Stimulated activated CD8-positive, alpha-beta memory T cell treated with anti-CD3 and anti-CD28 coated beads, Interleukin-4, amount 100 ng/mL, for 24 hours (primary cell): Measurements from ENCODE around the gene MAP3K7CL.

ENCODE experiments used
- DNase-seq: peaks from one replicate; pipeline ENCODE4 v3.0.0-alpha.2; 2020; ENCODE audit warnings: low read depth

Gene MAP3K7CL

DNA sequence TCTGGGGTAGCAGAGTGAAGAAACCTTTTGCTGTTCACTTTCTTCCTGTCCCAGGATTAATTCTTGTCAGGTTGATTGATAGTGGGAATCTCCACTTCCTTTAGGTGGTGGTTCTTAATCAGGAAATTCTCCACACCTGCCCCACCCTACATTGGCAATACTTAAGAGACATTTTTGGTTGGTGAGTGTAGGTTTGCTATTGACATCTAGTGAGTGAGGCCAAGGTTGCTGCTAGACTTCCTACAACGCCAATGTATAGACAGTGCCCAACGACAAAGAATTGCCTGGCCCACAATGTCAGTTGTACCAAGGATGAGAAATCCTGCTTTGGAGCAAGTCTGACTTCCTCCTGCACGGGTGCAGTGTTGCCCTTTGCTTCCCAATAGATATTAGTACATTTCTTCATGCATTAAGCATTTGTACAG is 38.5 kb downstream of the MAP3K7CL start:
- no peak for DNase-seq

DNA sequence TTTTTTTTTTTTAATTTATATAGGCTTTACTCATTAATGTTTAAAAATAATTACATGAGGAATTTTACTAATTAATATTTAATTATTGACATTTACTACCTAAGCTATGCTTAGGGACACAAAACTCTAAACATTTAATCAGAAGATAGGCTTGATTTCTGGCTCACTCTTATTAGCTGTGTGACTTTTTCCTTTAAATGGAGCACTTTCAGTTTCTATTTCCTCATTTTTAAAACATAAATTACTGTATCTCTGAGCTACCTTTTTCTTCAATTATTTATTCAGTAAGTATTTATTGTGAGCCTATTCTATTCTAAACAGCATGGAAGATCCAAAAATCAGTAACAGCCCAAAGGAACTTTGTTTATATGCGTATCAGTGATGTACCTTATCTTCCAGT is 40.5 kb downstream of the MAP3K7CL start:
- no peak for DNase-seq

DNA sequence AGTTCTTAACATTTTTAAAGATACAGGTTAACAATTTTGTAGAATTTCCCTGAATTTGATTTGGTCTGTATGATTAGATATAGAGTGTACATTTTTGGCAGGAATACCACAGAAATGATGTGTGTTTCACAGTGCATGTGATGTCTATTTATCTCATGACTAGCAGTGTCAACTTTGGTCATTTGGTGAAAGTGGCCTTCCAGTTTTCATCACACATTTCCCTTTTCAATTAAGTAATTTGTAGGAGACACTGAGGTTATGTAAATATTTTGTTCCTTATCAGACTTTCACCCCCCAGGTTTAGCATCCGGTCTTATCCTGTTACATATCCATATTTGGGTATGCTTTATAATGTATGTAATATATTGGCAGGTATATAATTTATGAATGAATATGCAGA is 41.8 kb downstream of the MAP3K7CL start:
- no peak for DNase-seq

DNA sequence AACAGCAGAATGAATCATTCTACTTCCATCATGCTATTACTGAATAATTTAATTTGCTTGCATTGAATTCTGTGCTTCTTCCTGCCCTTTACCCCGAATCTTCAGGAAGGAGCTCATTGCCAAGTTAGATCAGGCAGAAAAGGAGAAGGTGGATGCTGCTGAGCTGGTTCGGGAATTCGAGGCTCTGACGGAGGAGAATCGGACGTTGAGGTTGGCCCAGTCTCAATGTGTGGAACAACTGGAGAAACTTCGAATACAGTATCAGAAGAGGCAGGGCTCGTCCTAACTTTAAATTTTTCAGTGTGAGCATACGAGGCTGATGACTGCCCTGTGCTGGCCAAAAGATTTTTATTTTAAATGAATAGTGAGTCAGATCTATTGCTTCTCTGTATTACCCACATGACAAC is 44.2 kb downstream of the MAP3K7CL start:
- DNase-seq = no peak

DNA sequence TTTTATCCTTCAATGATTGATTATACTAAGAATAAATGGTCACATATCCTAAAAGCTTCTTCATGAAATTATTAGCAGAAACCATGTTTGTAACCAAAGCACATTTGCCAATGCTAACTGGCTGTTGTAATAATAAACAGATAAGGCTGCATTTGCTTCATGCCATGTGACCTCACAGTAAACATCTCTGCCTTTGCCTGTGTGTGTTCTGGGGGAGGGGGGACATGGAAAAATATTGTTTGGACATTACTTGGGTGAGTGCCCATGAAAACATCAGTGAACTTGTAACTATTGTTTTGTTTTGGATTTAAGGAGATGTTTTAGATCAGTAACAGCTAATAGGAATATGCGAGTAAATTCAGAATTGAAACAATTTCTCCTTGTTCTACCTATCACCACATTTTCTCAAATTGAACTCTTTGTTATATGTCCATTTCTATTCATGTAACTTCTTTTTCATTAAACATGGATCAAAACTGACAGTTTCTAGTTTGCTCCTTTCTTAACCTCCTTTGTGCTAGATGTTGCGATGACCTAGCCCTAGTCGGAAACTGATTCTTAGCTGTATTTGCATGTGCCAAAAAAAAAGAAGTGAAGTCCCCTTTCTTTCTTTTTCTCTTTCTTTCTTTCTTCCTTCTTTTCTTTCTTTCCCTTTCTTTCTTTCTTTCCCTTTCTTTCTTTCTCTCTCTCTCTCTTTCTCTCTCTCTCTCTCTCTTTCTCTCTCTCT is 45.1 kb downstream of the MAP3K7CL start:
- DNase-seq = no peak

DNA sequence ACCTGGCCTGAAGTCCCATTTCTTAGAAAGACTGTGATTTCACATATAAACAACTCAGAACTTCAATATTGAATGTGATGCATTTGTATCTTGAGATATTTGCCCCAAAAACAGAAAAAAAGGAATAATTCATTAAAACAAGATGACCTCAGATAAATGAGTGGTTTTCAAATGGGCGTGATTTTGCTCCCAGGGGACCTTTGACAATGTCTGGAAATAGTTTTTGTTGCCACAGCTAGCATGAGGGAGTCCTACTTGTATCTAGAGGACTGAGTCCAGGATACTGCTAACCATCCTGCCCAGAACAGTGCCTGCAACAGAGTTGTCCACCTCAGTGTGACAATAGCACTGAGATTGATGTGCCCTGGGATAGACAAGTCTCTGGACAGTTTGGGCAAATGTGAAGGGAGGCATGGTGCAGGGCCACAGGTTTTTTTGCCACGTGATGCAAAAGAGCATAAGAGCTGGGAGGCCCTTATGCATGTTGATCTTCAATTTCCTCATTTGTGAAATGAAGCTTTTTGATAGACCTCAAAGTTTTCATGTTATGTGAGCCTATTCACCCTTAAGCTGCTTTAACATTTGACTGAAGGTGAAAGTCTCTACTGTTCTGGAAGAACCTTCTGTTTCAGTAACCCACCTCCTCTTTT is 46.2 kb downstream of the MAP3K7CL start:
- no peak for DNase-seq

DNA sequence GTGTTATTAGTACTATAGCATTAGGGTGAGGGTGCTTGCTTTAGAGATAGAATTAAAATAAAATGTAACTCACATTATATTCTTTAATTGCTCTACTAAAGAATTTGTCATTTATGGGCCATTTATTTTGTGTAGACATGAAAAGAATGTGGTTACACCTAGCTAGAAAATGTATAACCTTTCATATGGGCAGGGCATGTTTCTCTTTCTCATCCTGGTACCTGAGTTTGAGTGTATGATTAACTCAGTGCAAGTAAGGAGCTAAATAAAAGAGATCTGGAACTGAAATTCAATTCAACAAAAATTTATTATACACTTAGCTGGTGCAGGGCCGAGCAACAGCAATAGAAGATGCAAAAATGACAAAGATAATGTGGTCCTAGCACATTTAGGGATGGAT is 47.4 kb downstream of the MAP3K7CL start:
- DNase-seq = no peak

DNA sequence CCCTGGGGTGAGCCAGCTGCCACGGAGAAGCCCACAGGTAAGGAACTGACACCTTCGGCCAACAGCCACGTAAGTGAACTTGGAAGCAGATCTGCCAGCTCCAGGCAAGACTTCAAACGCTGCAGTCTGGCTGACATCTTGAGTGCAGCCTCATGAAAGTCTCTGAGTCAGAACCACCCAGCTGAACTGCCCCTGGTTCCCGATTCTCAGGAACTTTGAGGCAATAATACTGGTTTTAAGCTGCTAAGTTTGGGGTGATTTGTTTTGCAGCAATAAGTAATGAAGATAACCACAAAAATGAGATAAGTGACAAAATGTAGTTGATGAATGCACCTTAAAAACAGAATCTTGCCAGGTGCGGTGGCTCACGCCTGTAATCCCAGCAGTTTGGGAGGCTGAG is 48.5 kb downstream of the MAP3K7CL start:
- no peak for DNase-seq

DNA sequence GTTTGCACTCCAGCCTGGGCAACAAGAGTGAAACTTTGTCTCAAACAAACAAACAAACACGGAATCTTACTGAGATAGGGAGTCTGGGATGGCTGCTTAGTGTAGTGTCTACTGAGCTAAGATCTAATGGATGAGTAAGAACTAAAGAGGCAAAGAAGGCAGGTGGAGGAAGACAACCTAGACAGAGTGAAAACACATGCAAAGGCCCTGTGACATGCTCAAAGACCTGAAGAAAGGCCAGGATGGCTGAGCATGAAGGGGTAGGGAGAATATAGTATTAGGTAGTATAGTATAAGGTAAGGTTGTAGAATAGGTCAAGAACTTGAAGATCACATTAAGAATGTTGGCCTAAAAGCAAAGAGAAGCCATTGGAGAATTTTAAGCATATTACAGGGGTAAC is 49.1 kb downstream of the MAP3K7CL start:
- no peak for DNase-seq

DNA sequence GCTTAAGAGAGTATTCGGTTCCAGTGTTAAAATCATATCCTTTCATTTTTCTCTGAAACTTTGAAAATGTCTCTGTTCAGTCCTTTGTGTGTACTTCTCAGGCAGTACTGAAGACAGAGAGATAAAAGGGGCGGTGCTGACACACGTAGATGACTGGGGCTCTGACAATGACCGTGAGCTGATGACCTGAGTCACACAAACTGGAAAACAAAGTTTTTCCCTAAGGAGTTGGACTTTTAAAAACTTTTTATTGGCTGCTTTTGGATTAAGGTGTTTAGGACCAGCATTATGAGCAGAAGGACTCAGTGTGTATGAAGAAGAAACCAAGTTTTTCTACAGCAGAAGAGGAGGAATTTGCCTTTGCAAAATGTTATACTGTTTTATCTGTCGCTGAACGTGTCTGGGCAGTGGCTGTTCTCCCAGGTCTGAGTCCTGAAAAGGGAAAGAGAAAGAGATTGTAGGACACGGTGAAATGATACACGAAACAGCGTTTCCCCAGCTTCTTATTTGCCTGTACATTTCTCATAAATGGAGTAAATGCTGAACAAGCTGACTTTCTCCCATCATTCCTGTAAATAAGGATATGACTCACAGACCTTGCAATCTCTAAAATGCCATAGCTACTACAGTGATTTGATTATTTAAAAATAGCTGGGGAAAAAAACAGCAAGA is 51.5 kb downstream of the MAP3K7CL start:
- DNase-seq = no peak

DNA sequence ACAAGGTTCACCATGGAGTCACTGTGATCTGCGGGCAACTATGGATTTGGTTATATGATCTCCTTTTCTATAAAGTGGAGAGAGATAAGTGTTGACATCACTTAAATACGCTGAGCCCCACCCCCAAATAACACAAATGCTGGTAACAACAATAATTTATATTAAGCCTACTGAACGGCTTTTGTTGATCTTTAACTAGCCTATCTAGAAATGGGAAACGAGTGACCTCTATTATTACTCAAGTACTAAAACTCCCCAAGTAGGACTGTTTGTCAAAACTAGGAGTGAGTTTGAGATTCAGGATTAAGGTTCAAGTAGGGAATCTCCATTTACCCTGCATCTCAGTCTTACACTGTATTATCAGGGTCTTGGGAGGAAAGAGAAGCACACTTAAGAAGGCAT is 52.2 kb downstream of the MAP3K7CL start:
- DNase-seq = no peak

DNA sequence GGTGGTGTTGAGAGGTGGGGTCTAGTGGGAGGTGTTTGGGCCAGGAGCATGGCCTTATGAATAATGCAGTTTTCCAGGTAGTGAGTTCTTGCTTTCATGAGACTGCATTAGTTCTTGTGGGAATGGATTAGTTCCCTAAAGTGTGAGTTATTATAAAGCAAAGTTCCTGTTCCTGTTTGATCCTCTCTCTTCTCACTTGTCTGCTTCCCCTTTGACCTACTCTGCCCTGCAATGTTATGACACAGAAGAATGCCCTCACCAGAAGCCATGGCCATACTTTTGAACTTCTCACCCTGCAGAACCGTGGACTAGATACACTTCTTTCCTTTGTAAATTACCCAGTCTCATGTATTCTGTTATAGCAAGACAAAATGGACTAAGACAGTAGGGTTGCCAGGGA is 53.6 kb downstream of the MAP3K7CL start:
- DNase-seq = no peak

DNA sequence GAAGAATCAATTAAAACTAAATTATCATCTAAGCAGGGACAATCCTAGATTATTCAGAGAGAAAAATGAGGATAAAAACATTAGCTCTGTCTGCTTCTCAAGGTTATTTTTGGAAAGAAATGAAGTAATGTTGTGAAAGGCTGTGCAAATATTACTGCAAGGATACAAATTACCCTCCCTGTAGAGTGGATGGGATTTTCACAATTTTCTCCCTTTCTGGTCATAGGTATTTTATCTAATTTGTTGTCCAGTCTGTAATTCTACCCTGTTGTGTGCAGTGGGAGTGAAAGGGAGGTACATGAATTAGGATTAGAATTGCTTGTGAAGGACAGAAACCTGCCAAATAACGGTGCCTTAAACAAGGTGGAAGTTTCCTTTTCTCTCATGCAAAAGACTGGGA is 54.7 kb downstream of the MAP3K7CL start:
- no peak for DNase-seq

DNA sequence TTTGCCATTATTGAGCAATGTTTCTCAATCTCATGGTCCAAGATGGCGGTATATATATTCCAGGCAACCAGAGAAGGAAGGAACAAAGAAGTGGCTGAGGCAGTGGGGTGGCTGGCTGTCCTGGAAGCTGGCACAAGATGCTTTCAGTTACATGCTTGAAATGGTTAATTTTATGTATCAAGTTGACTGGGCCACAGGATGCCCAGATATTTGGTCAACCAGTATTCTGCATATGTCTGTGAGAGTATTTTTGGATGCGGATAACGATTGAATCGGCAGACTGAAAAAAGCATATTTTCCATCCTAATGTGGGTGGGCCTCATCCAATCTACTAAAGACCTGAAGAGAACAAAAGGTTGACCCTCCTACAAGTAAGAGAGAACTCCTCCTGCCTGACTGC is 55.2 kb downstream of the MAP3K7CL start:
- DNase-seq = no peak

DNA sequence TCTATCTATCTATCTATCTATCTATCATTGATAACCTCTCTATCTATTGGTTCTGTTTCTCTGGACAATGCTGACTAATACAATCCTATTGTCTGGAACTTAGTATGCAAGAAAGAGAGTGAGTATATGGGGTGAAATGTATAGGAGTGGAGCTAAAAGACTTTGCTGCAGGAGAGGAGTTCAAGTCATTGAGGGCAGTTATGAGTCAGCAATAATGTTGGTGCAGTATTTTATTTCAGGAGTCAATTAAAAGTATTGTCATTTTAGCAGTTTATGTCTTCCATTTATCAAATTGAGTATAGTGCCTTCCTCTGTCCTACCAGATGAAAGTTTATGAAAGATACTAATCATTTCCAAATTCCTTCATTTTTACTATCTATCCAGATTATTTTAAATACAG is 55.8 kb downstream of the MAP3K7CL start:
- no peak for DNase-seq

DNA sequence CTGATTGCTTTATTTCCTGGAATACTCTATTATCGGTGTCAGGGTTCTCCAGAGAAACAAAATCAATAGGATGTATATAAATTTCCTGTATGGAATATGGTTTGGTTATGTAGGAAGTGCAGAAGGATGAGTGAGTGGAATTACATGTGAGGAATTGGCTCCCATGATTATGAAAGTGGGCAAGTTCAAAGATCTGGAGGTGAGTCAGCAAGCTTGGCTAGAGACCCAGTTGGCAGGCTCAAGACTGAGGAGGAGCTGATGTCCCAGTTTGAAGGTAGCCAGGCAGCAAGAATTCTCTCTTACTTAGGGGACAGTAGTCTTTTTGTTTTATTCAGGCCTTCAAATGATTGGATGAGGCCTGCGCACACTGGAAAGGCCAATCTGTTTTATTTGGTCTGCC is 57.5 kb downstream of the MAP3K7CL start:
- no peak for DNase-seq

DNA sequence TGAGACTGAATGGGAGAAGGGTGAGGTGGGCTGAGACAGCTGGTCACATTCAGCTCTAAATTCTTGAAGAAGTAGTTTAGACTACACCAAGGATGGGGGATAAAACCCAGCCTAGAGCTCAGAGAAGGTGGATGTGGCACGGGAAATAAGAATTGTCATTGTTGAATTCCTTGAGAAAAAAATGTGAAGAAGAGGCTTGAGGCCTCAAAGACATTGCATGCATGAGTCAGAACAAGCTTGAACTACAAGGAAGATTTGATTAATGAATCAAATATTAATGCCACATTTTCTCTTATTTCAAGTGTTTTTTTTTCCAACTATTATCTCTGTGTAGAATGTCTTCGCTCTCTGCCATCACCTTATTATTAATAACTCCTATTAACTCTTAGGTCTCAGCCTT is 58.9 kb downstream of the MAP3K7CL start:
- no peak for DNase-seq

DNA sequence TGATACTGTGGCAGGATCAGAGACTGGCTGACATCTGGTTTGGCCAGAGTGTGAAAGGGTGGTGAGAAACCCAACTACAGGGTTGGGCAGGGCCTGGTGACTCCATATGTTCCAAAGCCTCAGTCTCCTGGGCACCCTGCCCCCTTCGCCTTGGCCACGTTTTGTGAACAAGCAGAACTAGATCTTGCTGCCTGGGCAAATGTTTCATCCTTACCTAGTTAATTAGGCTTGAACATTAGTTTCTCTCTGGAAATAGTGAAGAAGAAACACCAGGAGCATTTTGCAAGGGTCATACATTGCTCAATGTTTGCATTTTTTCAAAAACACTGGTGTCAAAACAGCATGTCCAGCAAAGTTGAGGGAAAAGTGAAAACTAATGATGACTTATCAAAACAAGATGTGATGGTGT is 60.5 kb downstream of the MAP3K7CL start:
- DNase-seq = no peak

DNA sequence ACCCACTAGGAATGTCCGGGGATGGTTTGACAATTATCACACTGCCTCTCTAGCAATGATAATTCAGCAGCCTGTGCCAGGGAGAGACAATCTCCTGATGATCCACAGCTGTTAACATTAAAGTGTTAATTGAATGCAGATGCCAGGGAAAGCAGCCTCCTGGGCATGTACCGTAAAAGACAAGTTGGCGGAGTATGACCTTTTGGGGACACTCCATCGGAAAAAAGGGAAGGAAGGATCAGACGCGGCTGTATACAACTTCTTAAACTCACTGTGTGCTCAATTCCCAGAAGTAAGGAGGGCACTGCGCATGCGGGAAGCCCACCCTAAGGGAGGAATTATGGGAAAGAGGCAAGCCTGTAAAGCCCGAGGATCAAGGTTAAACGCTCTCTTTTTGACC is 62.6 kb downstream of the MAP3K7CL start:
- DNase-seq = no peak

DNA sequence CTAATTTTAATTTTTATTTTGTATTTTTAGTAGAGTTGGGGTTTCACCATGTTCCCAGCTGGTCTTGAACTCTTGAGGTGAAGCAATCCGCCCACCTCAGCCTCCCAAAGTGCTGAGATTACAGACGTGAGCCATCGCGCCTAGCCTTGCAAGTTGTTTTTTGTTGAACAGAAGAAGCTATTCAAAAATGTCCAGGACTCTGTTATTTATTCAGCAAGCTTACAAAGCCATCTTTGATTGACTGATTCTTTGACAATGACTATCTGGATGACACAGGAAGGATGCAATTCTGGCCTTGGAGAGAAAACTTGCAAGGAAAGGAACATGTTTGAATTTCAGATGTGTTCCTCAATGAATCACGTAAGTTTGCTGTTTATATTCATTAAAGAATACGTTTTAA is 63.5 kb downstream of the MAP3K7CL start:
- no peak for DNase-seq

DNA sequence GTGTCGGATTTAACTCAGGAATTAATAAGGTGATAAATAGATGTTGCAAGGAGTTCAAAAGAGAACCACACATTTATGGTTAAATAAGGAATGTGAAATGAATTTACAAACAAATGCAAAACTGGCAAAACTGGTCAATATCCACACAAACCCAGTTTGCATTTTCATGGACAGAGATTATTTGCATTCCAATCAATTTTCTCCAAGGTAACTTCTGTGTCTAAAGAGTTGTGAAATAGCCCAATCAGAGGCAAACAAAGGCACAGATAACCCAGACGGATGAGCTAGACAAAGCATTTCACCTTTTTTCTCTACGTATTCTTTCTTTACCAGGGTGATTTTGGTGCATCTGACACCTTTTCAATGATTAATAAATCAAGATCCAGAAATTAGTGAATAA is 63.9 kb downstream of the MAP3K7CL start:
- DNase-seq = no peak

DNA sequence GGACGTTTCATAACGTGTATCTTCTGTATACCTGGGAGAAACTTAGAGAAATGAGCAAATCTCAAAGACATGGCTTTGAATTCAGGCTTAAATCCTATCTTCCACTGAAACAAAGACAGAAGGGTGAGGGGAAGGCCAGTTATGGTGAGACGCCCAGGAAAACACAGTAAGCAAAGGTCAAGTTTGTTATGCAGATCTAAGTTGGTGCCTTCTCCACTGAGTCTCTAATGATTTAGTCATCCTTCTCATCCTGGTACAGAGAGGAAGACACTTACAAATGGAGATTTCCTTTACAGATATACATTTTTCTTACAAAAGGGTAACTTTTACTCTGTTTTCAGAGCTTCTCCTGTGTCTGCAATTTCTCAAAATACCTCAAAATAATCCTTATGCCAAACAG is 64.4 kb downstream of the MAP3K7CL start:
- no peak for DNase-seq

DNA sequence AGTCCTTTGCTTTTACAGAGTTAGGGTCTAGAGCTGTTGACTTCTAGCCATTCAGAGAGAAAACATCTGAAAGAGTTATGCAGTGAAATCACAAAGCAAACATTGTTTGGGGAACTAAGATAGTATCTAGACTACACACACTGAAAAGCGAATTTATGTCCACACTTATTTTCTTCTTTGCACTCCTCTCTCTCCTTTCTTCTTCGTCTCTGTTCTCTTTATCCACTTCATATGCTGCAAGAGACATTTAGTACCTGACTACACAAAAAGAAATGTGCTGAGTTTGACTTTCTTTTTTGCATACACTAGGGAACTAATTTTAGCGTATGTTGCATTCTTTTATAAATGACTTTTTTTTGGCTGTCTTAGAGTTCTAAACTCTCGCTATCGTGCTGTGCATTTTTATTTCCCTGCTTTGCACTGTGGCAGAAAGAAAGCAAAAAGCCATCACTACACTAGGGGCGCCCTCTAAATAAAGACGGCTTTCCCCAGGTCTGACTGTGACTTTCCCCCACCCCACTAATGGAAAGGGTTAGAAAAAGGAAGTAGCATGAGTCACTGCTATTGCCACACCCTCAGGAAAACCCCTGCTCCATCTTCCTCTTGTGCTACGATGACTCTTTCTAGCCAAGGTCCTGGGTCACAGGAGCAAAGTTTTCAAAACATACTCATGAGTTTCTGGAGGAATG is 65.7 kb downstream of the MAP3K7CL start:
- DNase-seq = peak; percentile 32
